GM18861 (cell line): ENCODE measurements around the gene KIF25.
"Not testable (repeated sequence)": the region's sequence is repeated elsewhere in the genome, so short reads cannot be mapped to it uniquely, and the experiment has no call there.

Source experiments
- ATAC-seq: cut with Tn5 transposase; IDR thresholded peaks from one replicate; pipeline ENCODE4 v1.9.1; 2021; ENCODE audit not compliant: unreplicated experiment

KIF25 gene

DNA sequence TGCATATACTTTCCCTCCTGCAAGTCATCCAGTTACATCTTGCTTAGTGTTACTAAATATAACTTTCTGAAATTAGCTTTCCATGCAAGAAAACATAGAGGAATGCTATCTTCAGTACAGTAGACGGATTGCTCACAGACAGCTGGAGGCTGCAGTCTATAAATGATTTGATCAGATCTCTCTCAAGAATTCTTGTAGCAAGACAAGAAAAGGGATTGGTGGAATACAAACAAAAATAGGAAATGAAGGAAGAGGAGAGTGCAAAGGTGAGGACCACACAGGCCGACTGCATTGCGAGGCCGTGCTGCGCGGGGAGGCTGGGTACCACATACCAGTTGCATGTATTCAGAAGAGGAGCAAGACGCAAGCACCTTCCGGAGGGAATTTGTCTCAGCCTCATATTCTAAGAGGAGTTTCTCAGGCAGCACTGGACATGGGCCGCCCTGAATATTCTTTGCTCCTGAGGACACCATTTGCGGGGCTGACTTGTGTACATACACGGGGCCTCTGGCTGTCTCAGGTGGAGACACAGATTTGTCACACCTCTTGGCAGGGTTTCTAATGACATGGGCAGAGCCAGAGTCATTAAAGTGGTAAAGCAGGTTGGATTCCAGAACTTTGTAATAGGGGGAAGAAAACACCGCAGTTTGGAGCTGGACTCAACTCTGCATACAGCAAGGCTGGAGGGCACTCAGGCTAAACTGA, 22.7 kb upstream of the KIF25 start:
- no peak for ATAC-seq

GRCh38 chr6:167975458-167975857, 22.0 kb upstream of the KIF25 start:
- no peak for ATAC-seq

- ATAC-seq = not testable (repeated sequence)
Observed at GRCh38 chr6:167976116-167976657, 21.3 kb upstream of the KIF25 start.

DNA sequence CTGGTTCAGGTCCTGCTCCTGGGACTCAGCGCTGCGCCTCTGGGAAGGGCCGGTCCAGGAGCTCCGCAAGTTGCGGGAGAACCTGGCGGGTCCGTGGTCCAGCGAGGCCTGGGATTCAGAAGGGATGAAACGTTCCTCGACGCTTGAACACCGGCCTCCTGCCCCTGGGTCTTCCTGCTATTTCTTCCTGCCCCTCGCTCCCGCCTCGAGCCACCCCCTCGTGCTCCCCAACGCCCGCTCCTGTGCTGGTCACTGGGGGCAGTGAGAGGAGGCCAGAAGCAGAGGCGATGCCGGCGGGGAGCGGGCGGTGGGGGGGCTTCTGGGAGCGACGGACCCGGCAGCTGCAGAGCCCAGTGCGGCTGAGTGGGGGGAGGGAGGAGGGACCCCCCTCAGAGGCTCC, 20.8 kb upstream of the KIF25 start:
- no peak for ATAC-seq

DNA sequence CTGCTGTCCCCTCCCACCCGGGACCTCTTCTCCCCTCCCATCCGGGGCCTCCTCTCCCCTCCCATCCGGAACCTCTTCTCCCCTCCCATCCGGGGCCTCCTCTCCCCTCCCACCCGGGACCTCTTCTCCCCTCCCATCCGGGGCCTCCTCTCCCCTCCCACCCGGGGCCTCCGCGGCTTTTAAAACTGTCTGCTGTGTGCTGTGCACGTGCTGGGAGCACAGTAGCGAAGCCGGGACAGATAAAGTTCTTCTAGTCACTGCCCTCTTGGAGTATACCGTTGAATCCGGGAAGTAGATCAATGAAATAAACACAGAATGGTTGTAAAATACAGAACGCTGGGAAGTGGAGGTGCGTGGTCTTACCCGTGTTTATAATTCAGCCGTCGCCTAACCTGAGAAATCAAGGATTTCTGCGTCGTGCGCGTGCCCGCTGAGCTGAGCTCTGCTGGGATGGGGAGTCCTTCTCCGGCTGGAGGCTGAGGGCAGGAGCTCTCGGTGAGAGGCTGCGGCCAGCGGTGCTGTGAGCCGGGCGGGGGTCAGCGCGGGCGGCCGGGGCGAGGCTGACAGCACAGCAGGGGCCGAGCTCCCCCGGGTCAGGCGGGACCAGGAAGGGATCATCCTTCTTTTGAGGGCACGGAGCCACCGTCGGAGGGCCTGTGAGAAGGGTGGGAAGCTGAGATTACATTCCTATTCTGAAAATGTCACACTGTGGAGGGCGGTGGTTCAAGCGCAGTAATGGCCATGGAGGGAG, 19.6 kb upstream of the KIF25 start:
- no peak for ATAC-seq

DNA sequence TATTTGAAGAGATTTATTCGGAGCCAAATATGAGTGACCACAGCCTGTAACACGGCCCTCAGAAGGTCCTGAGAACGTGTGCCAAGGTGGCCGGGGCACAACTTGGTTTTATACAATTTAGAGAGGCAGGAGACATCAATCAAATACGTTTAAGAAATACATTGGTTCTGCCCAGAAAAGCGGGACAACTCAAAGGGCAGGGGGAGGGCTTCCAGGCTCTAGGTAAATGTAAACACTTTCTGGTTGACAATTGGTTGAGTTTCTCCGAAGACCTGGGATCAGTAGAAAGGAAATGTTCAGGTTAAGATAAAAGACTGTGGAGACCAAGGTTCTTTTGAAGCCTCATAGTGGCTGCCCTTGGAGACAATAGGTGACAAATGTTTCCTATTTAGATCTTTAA, 18.9 kb upstream of the KIF25 start:
- ATAC-seq = no peak

GRCh38 chr6:167979436-167980139, 17.9 kb upstream of the KIF25 start:
- no peak for ATAC-seq

- no peak for ATAC-seq
Observed at GRCh38 chr6:167980911-167981580, 16.4 kb upstream of the KIF25 start.

- no peak for ATAC-seq
Observed at GRCh38 chr6:167981916-167982462, 15.5 kb upstream of the KIF25 start.

GRCh38 chr6:167984144-167984719, 13.2 kb upstream of the KIF25 start:
- ATAC-seq = no peak

DNA sequence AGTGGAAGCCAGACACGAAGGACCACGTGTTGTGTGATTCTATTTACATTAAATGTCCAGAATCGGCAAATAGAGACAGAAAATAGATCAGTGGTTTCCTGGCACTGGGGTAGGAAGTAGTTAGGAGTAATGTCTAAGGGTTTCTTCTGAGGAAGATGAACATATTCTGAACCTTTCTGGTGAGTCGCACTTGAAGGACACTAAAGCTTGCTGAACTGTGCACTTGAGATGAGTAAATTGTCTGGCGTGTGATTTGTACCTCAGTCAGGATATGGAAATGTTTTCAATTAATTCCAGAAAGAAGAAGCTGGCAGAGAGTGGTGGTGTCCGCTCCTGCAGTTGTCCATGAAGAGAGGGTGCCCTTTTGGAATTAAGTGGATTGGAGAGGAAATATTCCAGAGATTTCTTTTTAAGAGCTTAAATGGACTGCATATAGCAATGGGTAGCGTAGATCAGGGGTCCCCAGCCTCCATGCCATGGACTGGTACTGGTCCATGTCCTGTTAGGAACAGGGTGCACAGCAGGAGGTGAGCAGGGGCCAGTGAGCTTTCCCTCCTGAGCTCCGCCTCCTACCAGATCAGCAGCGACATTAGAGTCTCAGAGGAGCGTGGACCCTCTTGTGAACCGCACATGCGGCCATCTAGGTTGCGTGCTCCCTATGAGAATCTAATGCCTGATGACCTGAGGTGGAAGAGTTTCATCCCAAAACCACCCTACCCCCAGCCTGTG, 12.4 kb upstream of the KIF25 start:
- ATAC-seq = no peak

GRCh38 chr6:167985911-167986595, 11.4 kb upstream of the KIF25 start:
- no peak for ATAC-seq

DNA sequence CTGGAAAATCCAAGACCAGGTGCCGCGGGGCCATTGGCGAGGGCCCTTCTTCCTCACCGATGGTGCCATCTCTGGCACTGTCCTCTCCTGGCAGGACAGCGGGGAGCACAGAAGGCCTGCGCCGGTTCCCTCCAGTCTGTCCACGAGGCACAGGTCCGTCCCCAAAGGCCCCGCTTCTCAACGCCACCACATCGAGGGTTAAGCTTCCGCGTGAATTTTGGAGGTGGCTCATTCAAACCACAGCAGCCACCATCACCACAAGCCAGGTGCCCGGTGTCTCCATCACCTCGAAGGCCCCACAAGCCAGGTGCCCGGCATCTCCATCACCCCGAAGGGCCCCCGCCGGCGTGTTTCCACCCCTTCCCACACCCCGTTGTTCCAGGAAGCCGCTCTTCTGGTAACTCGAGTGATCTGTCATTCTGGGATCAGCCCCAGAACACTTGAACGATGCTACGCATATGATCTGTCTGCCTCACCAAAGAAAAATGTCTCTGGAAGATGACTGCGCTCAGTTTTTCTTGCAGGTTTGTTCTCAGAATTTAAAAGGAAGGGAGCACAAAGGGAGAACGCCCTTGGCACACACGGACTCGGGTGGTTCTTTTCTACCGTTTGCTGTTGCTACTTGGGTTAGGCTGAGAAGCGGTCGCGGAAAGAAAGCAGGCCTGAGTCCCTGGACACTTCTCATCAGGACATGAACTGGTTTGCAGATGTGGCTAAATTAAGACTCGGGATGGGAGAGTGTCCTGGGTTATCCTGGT, 9.9 kb upstream of the KIF25 start:
- no peak for ATAC-seq

GRCh38 chr6:167988154-167988495, 9.3 kb upstream of the KIF25 start:
- ATAC-seq = no peak

DNA sequence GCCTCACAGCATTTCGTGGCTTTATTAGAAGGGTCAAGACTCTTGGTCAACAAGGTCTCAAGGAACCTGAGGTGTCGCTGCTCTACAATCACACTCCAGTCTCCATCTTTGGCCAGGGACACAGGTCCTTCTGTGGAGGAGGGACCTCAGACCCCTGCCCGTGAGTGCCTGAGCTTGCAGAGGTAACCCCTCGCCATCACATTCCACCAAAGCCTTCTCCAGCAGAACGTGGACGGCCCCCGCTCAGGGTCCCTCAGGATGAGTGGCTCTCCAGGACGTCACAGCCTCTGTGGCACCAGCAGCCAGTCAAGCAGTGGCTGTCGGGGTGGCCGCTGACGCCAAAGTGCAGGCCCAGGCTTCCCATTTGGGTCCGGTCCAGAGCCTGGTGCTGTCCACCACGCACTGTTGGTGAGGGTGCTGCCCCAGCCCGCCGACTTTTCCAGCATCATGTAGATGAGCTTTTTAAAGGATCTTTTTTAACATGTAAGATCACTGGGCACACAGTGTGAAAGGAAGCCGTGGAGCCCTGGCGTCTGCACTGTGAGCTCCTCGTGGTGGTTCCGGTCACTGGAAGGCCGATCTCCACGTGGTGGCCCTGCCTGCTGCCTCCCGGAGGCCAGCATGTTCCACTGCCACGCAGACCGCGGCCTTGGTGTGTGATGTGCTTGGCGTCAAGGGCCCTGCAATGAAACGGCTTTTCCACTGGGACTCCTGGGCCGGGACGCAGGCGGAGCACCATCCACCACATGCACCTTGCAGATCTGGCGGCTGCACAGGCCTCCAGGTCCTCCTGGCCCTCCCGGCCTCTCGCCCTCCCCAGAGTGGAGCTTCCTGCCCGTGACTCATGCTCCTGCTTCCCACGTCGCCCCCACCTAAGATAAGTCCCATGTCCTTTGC, 8.3 kb upstream of the KIF25 start:
- ATAC-seq = no peak

DNA sequence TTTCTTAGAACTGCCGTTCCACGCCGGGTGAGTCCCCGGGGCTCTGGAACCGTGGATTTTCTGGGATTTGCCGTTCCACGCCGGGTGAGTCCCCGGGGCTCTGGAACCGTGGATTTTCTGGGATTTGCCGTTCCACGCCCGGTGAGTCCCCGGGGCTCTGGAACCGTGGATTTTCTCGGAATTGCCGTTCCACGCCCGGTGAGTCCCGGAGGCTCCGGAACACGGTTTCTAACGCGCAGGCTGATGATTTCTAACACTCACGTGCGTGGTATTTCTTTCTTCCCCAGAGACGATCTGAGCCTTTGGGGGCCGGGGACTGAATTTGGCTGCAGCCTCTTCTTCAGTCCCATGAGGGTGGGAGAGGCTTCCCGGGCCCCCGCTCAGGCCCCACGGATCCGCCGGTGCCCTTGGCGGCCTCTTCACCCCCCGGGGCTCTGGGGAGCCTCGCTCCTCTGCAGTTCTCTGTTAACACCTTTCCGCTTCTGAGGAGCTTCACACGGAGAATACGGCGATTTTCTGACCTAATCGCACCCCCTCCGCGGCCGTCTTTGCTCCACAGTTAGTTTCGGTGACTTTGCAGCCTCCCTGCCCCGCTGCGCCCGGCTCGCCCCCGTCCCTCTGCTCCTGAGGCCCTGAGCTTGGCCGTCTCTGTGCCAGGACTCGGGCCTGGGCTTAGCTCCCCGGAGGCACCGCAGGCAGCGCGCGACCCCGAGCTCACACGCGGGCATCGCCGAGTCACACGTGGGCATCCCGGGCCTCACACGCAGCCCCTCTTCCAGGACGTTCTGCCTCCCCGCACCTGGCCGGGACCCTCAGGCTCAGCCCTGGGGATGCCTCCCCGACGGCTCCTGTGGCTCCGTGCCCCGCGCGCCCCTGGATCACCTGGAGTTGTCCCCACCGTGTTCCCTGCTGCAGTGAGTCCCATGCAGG, 7.2 kb upstream of the KIF25 start:
- ATAC-seq = no peak

DNA sequence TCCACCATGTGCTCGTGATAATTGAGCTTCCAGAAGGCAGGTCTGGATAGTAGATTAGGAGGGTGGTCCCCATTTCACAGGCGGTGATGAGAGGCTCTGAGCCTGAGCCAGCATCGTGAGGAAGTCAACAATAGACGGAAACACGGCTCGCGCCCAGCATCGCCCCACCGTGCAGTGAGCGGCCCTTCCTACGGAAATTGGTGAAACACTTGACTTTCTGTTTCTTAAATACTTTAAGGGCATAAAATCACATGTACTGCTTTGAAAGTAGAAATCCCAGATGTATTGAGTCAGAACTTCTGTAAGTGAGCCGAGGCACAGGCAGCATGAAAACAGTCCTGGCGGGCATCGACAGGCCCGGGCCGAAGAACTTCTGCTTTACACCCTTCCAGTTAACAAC, 4.3 kb upstream of the KIF25 start:
- ATAC-seq = no peak
